ENCODE measurements around the gene AGBL1.

DNA sequence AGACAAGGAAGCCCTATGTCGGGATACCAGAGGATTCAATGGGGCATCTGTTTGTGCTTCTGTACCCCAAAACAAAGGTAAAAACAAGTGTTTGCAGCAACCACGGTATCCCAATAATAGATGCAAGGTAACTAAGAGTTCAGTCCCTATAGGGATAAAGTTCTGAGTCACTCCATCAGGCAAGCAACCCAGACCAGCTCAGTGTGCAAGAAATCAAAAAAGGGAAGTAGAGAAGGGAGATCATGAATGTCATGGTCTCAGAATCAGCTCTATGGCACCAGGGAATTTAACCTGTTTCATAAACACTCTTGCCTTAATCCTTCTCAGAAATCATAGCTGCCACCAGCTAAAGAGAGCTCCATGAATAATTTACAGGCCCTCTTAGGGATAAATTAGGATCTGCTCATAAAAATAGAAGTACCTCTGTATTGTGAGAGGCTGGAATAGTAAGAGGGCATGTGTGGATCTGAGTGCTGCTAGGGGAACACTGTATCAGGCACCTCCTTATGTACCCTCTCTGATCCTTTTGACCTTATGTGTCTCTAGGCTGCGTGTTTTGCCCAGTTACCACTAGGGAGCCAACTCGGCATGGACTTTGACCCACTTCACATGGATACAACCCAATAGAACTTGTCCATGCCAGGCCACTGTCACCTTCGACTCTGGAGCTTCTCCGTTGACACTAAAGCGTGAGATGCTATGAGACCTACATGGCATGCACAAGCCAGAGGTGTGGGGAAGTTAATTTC is 754.6 kb downstream of the AGBL1 start:
- TF ChIP-seq EZH2phosphoT487 (IDR thresholded peaks at IDR 0.05; ENCODE audit: insufficient read depth, low read depth) (no peak), EZH2 (IDR thresholded peaks at IDR 0.05; ENCODE audit: insufficient read depth, poor library complexity, severe bottlenecking) (no peak)

Data from GM23248 (cell line).